ENCODE data around the gene GSTK1.

Gene GSTK1

DNA sequence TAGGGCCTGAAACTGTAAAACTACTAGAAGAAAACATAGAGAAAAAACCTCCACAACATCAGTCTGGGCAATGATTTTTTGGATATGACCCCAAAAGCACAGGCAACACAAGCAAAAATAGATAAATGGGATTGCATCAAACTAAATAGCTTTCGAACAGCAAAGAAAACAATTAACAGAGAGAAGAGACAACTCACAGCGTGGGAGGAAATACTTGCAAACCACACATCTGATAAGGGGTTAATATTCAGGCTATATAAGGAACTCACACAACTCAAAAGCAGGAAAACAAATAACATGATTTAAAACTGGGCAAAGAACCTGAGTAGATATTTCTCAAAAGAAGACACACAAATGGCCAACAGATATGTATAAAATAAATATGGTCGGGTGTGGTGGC is 7.7 kb upstream of the GSTK1 start (continued):
- TF ChIP-seq, protein P1, sequence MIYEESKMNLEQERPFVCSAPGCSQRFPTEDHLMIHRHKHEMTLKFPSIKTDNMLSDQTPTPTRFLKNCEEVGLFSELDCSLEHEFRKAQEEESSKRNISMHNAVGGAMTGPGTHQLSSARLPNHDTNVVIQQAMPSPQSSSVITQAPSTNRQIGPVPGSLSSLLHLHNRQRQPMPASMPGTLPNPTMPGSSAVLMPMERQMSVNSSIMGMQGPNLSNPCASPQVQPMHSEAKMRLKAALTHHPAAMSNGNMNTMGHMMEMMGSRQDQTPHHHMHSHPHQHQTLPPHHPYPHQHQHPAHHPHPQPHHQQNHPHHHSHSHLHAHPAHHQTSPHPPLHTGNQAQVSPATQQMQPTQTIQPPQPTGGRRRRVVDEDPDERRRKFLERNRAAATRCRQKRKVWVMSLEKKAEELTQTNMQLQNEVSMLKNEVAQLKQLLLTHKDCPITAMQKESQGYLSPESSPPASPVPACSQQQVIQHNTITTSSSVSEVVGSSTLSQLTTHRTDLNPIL (CRISPR knock-in tag; IDR thresholded peaks at IDR 0.05; ENCODE audit: low read depth): no peak
- no peak for TF ChIP-seq ESRRG (CRISPR knock-in tag; IDR thresholded peaks at IDR 0.05)

DNA sequence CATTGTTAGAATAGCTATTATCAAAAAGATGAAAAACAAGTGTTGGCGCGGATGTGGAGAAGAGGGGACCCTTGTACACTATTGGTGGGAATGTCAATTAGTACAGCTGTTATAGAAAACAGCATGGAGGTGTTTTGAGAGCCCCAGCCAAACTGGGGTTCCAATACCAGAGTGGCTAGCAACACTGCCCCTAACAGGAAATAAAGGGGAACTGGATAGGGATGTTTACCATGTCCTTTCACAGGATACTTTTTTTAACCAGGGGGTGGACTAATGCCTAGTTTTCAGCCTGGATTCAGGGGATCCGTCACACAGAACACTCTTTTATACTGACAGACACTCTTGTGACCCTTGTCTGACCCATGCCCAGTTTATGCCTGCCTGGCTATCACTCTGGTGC is 6.9 kb upstream of the GSTK1 start:
- TF ChIP-seq ARNTL (CRISPR knock-in tag; IDR thresholded peaks at IDR 0.05; ENCODE audit: borderline replicate concordance, low read depth) (no peak), BACH2 (CRISPR knock-in tag; IDR thresholded peaks at IDR 0.05; ENCODE audit: borderline replicate concordance) (no peak), ZNF565 (CRISPR knock-in tag; conservative IDR thresholded peaks at IDR 0.05; ENCODE audit: low read depth) (no peak), GLIS3 (CRISPR knock-in tag; IDR thresholded peaks at IDR 0.05) (no peak), CSDC2 (CRISPR knock-in tag; IDR thresholded peaks at IDR 0.05) (no peak), OSR1 (CRISPR knock-in tag; IDR thresholded peaks at IDR 0.05) (no peak)
- TF ChIP-seq, protein P2, sequence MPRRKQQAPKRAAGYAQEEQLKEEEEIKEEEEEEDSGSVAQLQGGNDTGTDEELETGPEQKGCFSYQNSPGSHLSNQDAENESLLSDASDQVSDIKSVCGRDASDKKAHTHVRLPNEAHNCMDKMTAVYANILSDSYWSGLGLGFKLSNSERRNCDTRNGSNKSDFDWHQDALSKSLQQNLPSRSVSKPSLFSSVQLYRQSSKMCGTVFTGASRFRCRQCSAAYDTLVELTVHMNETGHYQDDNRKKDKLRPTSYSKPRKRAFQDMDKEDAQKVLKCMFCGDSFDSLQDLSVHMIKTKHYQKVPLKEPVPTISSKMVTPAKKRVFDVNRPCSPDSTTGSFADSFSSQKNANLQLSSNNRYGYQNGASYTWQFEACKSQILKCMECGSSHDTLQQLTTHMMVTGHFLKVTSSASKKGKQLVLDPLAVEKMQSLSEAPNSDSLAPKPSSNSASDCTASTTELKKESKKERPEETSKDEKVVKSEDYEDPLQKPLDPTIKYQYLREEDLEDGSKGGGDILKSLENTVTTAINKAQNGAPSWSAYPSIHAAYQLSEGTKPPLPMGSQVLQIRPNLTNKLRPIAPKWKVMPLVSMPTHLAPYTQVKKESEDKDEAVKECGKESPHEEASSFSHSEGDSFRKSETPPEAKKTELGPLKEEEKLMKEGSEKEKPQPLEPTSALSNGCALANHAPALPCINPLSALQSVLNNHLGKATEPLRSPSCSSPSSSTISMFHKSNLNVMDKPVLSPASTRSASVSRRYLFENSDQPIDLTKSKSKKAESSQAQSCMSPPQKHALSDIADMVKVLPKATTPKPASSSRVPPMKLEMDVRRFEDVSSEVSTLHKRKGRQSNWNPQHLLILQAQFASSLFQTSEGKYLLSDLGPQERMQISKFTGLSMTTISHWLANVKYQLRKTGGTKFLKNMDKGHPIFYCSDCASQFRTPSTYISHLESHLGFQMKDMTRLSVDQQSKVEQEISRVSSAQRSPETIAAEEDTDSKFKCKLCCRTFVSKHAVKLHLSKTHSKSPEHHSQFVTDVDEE (CRISPR knock-in tag; IDR thresholded peaks at IDR 0.05): no peak
- ATAC-seq: peak; percentile 46; the same call in 1 of the 3 replicates

DNA sequence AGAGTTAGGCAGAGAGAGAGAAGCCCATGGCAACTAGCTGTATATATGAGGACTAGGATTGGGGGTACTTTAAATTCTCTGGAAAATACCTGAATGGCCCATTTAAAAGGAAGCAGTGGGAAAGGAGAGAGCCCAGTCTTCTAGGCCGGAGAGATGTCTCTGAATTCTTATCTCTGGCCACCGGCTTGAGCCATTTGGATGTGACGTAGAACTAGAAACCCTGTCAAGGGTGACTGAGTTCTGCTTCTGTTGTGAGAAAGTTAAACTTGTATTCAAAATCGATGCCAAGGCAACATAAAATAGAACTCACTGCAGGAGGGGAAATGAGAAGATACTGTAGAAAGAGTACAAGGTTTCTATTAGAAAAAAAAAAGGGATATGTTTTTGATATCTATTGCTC is 6.3 kb upstream of the GSTK1 start:
- no peak for ATAC-seq
- TF ChIP-seq CSDC2 (CRISPR knock-in tag; IDR thresholded peaks at IDR 0.05) (no peak), ZNF8 (CRISPR knock-in tag; IDR thresholded peaks at IDR 0.05) (no peak), ZC3H10 (CRISPR knock-in tag; IDR thresholded peaks at IDR 0.05) (no peak), ZNF565 (CRISPR knock-in tag; conservative IDR thresholded peaks at IDR 0.05; ENCODE audit: low read depth) (no peak), ESRRG (CRISPR knock-in tag; IDR thresholded peaks at IDR 0.05) (no peak), ZNF70 (CRISPR knock-in tag; IDR thresholded peaks at IDR 0.05) (no peak)
- TF ChIP-seq, protein P3, sequence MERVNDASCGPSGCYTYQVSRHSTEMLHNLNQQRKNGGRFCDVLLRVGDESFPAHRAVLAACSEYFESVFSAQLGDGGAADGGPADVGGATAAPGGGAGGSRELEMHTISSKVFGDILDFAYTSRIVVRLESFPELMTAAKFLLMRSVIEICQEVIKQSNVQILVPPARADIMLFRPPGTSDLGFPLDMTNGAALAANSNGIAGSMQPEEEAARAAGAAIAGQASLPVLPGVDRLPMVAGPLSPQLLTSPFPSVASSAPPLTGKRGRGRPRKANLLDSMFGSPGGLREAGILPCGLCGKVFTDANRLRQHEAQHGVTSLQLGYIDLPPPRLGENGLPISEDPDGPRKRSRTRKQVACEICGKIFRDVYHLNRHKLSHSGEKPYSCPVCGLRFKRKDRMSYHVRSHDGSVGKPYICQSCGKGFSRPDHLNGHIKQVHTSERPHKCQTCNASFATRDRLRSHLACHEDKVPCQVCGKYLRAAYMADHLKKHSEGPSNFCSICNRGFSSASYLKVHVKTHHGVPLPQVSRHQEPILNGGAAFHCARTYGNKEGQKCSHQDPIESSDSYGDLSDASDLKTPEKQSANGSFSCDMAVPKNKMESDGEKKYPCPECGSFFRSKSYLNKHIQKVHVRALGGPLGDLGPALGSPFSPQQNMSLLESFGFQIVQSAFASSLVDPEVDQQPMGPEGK (CRISPR knock-in tag; IDR thresholded peaks at IDR 0.05; ENCODE audit: borderline replicate concordance): no peak
- TF ChIP-seq, protein P4, sequence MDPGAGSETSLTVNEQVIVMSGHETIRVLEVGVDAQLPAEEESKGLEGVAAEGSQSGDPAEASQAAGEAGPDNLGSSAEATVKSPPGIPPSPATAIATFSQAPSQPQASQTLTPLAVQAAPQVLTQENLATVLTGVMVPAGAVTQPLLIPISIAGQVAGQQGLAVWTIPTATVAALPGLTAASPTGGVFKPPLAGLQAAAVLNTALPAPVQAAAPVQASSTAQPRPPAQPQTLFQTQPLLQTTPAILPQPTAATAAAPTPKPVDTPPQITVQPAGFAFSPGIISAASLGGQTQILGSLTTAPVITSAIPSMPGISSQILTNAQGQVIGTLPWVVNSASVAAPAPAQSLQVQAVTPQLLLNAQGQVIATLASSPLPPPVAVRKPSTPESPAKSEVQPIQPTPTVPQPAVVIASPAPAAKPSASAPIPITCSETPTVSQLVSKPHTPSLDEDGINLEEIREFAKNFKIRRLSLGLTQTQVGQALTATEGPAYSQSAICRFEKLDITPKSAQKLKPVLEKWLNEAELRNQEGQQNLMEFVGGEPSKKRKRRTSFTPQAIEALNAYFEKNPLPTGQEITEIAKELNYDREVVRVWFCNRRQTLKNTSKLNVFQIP (CRISPR knock-in tag; IDR thresholded peaks at IDR 0.05; ENCODE audit: borderline replicate concordance, low read depth): no peak
- TF ChIP-seq, protein P1 (CRISPR knock-in tag; IDR thresholded peaks at IDR 0.05; ENCODE audit: low read depth): no peak

DNA sequence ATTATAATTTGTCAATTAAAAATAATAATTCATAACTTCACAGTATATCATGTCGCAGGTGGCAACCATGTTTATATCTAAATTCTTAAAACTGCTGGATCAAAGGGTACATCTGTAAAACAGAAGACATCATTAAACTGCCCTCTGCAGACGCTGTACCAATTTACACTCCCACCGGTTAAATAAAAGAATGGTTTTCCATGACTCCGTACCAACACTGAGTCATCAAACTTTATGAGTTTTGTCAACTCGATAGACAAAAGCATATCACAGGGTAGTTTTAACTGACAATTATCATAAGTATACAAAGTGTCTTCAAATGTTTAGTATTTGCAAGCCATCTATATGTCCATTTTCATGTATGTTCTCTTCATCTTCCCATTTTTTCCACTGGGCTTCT is 5.7 kb upstream of the GSTK1 start:
- ATAC-seq: no peak
- TF ChIP-seq ZC3H10 (CRISPR knock-in tag; IDR thresholded peaks at IDR 0.05) (no peak), TOX (CRISPR knock-in tag; IDR thresholded peaks at IDR 0.05; ENCODE audit: borderline replicate concordance) (no peak), ZFP30 (CRISPR knock-in tag; IDR thresholded peaks at IDR 0.05) (no peak), OSR1 (CRISPR knock-in tag; IDR thresholded peaks at IDR 0.05) (no peak), BACH2 (CRISPR knock-in tag; IDR thresholded peaks at IDR 0.05; ENCODE audit: borderline replicate concordance) (no peak), ZNF70 (CRISPR knock-in tag; IDR thresholded peaks at IDR 0.05) (no peak), ARNTL (CRISPR knock-in tag; IDR thresholded peaks at IDR 0.05; ENCODE audit: borderline replicate concordance, low read depth) (no peak), ISL1 (CRISPR knock-in tag; IDR thresholded peaks at IDR 0.05) (no peak), ZNF8 (CRISPR knock-in tag; IDR thresholded peaks at IDR 0.05) (no peak), PPARA (CRISPR knock-in tag; IDR thresholded peaks at IDR 0.05; ENCODE audit: borderline replicate concordance) (no peak), RARB (CRISPR knock-in tag; IDR thresholded peaks at IDR 0.05) (no peak), SNAI2 (CRISPR knock-in tag; IDR thresholded peaks at IDR 0.05) (no peak), ZNF565 (CRISPR knock-in tag; conservative IDR thresholded peaks at IDR 0.05; ENCODE audit: low read depth) (no peak)
- TF ChIP-seq, protein P1 (CRISPR knock-in tag; IDR thresholded peaks at IDR 0.05; ENCODE audit: low read depth): no peak
- TF ChIP-seq, protein P2 (CRISPR knock-in tag; IDR thresholded peaks at IDR 0.05): no peak
- TF ChIP-seq, protein P4 (CRISPR knock-in tag; IDR thresholded peaks at IDR 0.05; ENCODE audit: borderline replicate concordance, low read depth): no peak
